ENCODE data around the gene VWA7.
A peak's percentile ranks its signal among the peaks of the same experiment; 100 is the strongest.

The VWA7 gene

GRCh38 chr6:31778999-31779885, 2.1 kb upstream of the VWA7 start:
- DNase-seq (ENCODE audit: low read depth, low spot score): no peak

GRCh38 chr6:31778193-31778592, 1.1 kb upstream of the VWA7 start:
- no peak for DNase-seq (ENCODE audit: low read depth, low spot score)

DNA sequence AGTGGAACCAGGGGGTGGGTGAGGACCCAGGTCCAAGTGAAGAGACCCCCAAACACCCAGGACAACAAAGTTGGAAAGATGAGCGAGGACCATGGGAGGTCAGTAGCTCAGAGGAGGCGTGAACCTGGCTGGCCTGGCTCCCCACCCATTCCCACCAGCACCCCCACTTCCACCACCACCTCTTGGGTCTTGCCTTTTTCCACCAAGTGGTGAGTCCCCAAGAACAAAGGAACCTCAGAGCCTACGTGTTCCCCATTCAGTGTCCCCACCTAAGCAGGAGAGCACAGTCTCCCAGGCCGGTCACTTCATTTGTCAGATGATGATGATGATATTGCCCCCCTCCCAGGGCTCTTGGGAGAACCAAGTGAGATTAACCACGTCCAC, 531 bp upstream of the VWA7 start:
- DNase-seq (ENCODE audit: low read depth, low spot score): no peak

- DNase-seq (ENCODE audit: low read depth, low spot score): no peak
Observed at GRCh38 chr6:31776485-31776988, 591 bp downstream of the VWA7 start.

DNA sequence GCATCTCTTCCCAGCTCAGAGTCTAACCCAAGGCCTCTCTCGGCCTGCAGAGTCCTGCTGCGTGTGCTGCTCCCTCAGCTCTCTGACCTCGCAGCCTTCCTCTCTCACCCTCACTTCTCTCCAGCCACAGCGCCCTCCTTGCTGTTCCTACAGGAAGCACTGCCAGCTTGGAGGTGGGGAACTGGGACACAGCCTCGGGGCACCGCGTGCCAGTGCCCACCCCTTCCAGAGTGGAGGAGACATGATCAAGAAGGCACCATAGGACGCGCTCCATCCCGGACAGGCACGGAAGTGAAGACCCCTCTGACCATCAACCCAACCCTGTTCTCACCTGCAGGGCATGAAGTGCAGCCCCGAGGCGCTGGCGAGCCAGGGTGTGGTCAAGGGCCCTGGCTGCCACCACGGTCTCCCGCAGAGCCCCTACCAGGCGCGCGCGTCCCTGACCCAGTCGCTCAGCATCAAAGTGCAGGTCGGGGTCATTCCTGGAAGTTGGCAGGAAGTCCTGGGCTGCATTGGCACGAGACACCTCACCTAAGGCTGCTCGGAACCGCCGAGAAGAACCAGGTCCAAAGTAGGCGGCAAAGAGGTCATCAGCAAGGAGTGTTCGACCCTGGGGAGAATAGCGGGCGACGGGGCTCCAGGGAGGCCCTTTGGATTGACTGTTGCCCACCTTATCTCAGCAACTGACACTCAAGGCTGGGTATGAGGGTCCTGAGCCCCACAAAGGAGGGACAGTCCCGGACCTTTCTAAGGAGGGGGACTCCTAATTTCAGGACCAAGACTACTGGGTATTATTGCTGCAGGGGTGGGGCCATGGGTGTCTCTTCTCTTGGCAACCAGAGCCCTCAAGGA, 1.3 kb downstream of the VWA7 start:
- DNase-seq (ENCODE audit: low read depth, low spot score): no peak

DNA sequence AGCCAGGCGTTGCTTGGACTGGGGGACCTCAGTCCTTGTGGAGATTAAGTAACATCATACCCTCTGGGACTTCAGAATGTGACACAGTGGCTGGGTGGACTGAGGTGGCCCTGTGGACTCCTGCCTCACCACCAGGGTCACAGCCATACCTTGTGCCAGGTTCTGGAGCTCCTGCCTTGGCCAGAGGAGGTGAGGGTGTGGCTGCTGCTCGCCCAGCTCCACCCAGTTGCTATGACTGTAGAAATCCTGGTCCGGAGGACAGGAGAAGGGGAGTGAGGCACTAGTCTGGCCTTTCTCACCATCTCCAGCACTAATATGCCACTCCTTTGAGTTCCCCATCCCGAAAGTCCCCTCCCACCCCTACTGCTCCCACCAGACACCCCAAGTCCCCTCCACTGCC, 1.9 kb downstream of the VWA7 start:
- DNase-seq (ENCODE audit: low read depth, low spot score): no peak

- no peak for DNase-seq (ENCODE audit: low read depth, low spot score)
Observed at GRCh38 chr6:31771992-31772358, 5.2 kb downstream of the VWA7 start.

DNA sequence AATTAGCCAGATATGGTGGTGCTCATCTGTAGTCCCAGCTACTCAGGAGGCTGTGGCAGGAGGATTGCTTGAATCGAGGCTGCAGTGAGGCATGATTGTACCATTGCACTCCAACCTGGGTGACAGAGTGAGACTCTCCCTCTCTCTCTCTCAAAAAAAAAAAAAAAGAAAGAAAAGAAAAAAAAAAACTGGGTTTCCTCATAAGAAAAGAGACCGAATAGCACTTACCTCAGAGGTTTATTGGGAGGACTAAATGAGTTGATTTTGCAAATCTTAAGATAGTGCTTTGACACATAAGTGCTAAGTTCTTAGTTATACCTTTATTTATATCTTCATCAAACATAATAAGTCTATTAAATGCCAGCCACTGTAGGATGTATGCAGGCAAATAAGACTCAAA, 6.3 kb downstream of the VWA7 start:
- DNase-seq (ENCODE audit: low read depth, low spot score): no peak

DNA sequence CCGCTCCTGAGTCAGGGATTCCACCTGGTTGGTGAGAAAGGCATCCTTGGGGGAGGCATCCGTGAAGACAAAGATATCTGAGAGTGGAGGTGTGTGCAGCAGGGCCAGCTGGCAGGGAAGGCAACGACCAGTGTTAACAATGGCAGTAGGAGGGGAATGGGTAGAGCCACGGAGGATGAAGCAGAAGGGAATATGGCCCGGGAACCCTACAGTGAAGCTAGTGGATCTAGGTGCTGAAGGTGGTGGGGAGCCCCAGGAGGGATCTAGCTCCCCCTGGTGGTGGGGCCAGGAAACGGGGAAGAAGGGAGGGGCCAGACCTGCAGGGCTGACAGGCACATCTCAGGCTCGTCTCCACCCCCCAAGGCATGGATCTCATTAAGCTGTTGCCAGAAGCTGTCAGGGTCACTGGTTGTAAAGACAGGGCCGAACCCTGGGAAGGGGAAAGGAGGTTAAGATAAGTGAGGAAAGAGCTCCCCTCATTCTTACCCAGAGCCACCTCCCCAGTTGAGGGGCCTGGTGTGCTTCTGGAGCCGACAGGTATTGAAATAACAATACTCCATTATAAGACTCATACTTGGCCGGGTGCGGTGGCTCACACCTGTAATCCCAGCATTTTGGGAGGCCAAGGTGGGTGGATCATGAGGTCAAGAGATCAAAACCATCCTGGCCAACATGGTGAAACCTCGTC, 7.3 kb downstream of the VWA7 start:
- DNase-seq (ENCODE audit: low read depth, low spot score): peak; percentile 66

DNA sequence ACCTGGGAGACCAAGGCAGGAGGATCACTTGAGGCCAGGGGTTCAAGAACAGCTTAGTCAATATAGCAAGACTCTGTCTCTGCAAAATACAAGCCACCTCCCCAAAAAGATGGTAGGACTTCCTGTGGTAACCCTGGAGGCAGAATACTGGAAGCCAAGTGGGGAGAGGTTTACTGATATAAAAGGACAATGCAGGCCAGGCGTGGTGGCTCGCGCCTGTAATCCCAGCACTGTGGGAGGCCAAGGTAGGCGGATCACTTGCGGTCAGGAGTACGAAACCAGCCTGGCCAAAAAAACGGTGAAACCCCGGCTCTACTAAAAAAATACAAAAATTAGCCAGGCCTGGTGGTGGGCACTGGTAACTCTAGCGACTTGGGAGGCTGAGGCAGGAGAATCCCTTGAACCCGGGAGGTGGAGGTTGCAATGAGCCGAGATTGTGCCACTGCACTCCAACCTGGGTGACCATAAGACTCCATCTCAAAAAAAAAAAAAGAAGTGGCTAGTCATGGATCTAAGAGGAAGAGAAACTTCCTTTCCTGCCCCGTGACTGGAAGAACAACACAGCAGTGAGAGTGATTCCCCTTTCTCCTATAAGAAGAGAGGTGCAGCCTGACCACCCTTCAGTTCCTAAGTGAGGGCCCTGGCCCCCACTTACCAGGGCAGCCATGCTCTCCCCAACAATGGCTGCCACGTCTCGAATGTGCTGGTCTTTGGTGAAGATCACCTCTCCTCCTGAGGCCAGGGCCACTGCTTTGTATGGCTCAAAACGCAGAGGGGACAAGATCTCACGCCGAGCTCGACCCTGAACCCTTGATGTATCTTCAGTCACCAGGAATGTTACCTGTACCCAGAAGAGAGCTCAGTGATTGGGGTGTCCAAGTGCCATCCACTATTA, 8.5 kb downstream of the VWA7 start:
- DNase-seq (ENCODE audit: low read depth, low spot score): no peak

GRCh38 chr6:31767096-31767645, 10.0 kb downstream of the VWA7 start:
- no peak for DNase-seq (ENCODE audit: low read depth, low spot score)

DNA sequence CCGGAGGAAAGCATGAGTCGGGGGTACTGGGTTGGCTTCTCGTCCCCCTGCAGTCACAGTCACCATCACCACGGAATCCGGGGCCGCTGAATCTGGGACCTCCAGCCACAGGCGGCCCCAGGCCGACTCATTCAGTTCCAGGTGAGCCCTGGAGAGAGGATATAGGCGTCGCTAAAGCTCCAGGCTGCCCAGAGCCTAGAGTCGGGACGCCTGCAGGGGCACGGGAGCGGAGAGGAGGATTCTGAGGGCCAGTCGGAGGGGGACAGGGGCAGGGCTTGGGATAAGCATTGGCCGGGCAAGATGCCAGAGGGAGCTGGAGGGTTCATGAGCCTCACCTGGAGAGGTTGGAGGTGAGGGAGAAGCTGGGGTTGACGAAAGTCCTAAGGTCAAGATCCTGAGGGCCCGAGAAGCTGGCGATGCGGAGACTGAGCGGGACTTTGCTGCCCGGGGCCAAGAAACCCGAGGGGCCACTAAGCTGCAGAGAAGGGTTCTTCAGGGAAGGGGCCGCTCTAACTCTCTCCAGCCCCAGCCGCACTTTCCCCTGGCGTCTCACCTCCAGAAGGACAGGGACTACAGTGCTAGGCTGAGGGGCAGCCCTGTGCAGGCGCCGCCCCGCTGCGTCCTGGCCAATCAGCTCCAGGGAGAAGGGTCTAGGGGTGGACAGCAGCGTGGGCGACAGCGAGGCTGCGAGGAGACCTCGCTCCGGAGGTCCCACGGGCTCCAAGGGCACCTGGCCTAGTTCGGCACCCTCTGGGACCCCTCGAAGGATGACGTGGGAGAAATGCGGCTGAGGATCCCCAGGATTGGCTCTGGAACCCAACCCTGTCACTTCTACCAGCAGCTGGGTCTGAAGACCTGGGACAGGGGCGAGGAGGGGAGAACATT, 11.0 kb downstream of the VWA7 start:
- DNase-seq (ENCODE audit: low read depth, low spot score): no peak

GRCh38 chr6:31765559-31765909, 11.6 kb downstream of the VWA7 start:
- no peak for DNase-seq (ENCODE audit: low read depth, low spot score)

DNA sequence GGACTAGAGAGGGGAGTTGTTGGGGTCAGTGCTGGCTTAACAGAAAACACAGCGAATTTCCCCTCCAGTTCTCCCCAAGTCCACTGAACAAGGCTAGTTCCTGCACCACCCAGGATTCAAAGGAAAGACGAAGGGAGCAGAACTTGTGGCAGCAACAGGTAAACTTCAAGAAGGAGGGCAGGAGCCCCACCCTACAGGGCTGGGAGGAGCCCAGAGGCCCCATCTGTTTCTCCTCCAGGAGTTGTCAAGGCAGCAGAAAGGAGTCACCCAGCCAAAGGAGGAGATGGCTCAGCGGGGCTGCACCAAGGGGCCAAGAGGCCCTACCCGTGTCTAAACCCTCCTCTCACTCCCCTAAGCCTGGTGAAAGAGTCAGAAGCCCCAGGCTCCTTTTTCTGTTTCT, 12.9 kb downstream of the VWA7 start:
- no peak for DNase-seq (ENCODE audit: low read depth, low spot score)

DNA sequence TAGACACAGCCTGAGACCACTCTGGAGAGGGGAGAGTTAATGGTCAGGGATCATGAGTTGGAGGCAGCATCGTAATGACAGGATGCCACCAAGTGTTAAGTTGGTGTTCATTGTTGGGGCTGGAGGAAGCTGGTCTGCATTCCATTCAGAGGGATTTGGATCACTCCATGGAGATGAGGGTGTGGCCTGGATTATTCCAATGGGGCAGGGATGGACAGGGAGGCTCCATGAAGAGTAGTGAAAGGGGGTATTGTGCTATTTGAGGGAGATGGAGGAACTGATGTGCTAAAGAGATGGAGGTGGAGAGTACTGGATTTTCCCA, 13.5 kb downstream of the VWA7 start:
- DNase-seq (ENCODE audit: low read depth, low spot score): no peak

DNA sequence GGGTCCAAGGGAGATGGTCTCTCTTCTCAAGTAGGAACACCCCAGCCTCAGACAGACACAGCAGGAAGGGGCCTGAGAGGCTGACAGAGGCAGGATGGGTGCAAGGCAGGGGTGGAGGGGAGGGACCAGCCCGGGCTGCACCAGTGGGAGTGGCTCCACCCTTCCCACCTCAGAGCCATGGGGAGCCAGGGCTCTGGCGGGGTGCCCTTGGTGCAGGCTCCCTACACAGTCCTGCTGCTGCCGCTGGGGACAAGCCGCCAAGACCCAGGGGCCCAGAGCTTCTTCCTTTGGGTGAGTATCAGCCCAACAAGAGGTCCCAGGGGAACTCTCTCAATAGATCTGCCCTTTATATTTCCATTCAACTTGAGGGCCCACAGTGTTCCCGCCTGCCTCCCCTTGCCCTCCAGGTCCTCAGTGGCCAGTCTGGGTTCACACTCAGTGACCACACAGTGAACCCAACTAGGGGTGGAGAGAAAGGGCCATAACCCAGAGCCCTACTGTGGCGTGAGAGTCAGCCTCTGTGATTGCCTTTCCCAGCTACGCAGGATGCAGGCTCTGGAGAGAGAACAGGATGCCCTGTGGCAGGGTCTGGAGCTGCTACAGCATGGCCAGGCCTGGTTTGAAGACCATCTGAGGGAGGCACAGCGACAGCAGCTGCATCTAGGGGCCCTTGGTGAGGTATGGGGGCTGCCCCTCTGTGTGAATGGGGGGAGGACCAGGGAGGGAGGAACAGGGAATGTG, 14.1 kb downstream of the VWA7 start:
- no peak for DNase-seq (ENCODE audit: low read depth, low spot score)

DNA sequence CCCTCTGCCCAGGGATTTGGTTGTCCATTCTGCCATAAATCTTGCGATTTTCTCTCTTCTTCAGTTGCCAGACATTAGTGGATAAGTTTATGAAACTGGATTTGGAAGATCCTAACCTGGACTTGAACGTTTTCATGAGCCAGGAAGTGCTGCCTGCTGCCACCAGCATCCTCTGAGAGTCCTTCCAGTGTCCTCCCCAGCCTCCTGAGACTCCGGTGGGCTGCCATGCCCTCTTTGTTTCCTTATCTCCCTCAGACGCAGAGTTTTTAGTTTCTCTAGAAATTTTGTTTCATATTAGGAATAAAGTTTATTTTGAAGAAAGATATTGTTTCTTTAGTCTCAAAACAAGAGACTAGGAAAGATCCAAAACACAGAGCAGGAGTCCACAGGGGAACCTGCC, 14.8 kb downstream of the VWA7 start, which contains the start of gene SAPCD1:
Gene SAPCD1, plus strand, starts transcription at position 301 of the 400 bp plus-strand sequence. CDS start 399 bp downstream, outside the sequence.
- no peak for DNase-seq (ENCODE audit: low read depth, low spot score)

- DNase-seq (ENCODE audit: low read depth, low spot score): no peak
Observed at GRCh38 chr6:31761343-31761742, 15.8 kb downstream of the VWA7 start.

DNA sequence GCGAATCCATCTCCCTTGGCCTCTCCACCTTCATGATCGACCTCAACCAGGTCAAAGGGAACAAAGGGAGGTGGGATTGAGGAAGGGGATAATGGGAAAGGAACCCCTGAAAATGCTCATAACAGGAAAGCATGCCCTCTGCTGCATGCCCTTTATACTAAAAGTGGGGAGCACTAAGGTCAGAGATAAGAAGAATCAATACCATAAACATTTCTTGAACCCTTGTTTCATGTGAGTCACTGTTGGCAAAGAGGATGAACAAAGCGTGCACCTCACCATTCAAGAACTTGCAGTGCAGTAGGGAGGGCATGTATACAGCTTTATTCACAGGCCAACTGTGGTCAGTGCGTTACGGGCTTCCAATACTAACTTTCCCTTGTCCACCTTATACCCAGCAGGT, 16.3 kb downstream of the VWA7 start:
- no peak for DNase-seq (ENCODE audit: low read depth, low spot score)

Data from activated CD4-positive, CD25-positive, alpha-beta regulatory T cell treated with anti-CD3 and anti-CD28 coated beads, Interleukin-2, amount 50 U/mL, for 16 hours (primary cell).